Measurements from ENCODE around the gene PPFIBP1.
A peak's percentile ranks its signal among the peaks of the same experiment; 100 is the strongest.

PPFIBP1 gene

GRCh38 chr12:27545665-27546064 lies 21.7 kb downstream of the PPFIBP1 start:
- H3K4me3 ChIP-seq (replicated peaks; ENCODE audit: low read depth, low read length), result no peak overlapping the region
- TF ChIP-seq, protein P1, sequence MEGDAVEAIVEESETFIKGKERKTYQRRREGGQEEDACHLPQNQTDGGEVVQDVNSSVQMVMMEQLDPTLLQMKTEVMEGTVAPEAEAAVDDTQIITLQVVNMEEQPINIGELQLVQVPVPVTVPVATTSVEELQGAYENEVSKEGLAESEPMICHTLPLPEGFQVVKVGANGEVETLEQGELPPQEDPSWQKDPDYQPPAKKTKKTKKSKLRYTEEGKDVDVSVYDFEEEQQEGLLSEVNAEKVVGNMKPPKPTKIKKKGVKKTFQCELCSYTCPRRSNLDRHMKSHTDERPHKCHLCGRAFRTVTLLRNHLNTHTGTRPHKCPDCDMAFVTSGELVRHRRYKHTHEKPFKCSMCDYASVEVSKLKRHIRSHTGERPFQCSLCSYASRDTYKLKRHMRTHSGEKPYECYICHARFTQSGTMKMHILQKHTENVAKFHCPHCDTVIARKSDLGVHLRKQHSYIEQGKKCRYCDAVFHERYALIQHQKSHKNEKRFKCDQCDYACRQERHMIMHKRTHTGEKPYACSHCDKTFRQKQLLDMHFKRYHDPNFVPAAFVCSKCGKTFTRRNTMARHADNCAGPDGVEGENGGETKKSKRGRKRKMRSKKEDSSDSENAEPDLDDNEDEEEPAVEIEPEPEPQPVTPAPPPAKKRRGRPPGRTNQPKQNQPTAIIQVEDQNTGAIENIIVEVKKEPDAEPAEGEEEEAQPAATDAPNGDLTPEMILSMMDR (IDR thresholded peaks at IDR 0.05; ENCODE audit: low read depth, low read length, missing control alignments), result no peak
- no peak for DNase-seq (ENCODE audit: extremely low read depth, low read depth)

GRCh38 chr12:27547592-27547991 lies 23.6 kb downstream of the PPFIBP1 start:
- TF ChIP-seq, protein P1 (IDR thresholded peaks at IDR 0.05; ENCODE audit: low read depth, low read length, missing control alignments), result no peak
- DNase-seq (ENCODE audit: extremely low read depth, low read depth), result no peak
- H3K4me3 ChIP-seq (replicated peaks; ENCODE audit: low read depth, low read length), result no peak overlapping the region

GRCh38 chr12:27548301-27549199 lies 24.5 kb downstream of the PPFIBP1 start:
- no peak for DNase-seq (ENCODE audit: extremely low read depth, low read depth)
- no peak overlapping the region for H3K4me3 ChIP-seq (replicated peaks; ENCODE audit: low read depth, low read length)
- TF ChIP-seq, protein P1 (IDR thresholded peaks at IDR 0.05; ENCODE audit: low read depth, low read length, missing control alignments), result no peak

- TF ChIP-seq, protein P1 (IDR thresholded peaks at IDR 0.05; ENCODE audit: low read depth, low read length, missing control alignments), result no peak
- no peak for DNase-seq (ENCODE audit: extremely low read depth, low read depth)
- no peak overlapping the region; the same call in 1 of the 2 replicates for H3K4me3 ChIP-seq (replicated peaks; ENCODE audit: low read depth, low read length)
Measured at GRCh38 chr12:27549236-27549800, 25.3 kb downstream of the PPFIBP1 start.

- TF ChIP-seq, protein P1 (IDR thresholded peaks at IDR 0.05; ENCODE audit: low read depth, low read length, missing control alignments), result no peak
- peak; percentile 77 for DNase-seq (ENCODE audit: extremely low read depth, low read depth)
Measured at GRCh38 chr12:27549801-27550652, 26.0 kb downstream of the PPFIBP1 start.

GRCh38 chr12:27550653-27550975 lies 26.6 kb downstream of the PPFIBP1 start:
- no peak for DNase-seq (ENCODE audit: extremely low read depth, low read depth)
- TF ChIP-seq, protein P1 (IDR thresholded peaks at IDR 0.05; ENCODE audit: low read depth, low read length, missing control alignments), result no peak
- H3K4me3 ChIP-seq (replicated peaks; ENCODE audit: low read depth, low read length), result no peak overlapping the region

More at GRCh38 chr12:27549801-27550652, 26.0 kb downstream of the PPFIBP1 start:
- H3K4me3 ChIP-seq (replicated peaks; ENCODE audit: low read depth, low read length), result no peak overlapping the region; the same call in 1 of the 2 replicates

Measured in HFF-Myc (cell line).